Measurements from ENCODE around the gene LGALS3. TPM values are rescaled to one million over a fixed set of nuclear protein-coding genes. Genes with fewer than 3 reads are reported as not detected.

The LGALS3 gene
- total RNA-seq, 1 donor from 2014 or later, result 12.2 TPM

DNA sequence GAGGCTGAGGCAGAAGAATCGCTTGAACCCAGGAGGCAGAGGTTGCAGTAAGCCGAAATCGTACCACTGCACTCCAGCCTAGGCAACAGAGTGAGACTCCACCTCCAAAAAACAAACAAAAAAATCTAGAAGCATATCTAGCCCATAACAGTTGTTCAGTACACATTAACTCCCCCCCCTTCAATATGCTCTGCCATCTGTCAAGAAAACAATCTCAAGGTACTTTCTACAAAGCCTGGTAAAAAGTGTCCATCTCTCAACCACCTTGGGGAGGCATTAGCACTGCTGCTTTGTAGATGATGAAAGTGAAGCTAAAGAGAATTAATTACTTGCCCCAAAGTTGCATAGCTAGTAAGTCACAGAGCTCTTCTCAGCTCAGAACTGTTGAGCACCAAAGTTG lies 24.9 kb downstream of the LGALS3 start:
- no peak overlapping the region for H3K4me3 Mint-ChIP-seq
- no peak overlapping the region for H3K27ac Mint-ChIP-seq
- H3K9me3 Mint-ChIP-seq, result no peaks in the 10 kb centered on the region
- peaks cover 7% of the 10 kb centered on the region for H3K4me1 Mint-ChIP-seq
- H3K36me3 Mint-ChIP-seq (ENCODE audit: low read depth), result peaks cover 44% of the 10 kb centered on the region
- no peak for DNase-seq
- intact Hi-C loops (cut with micrococcal nuclease), result no loop called here
- H3K27me3 Mint-ChIP-seq, result no peaks in the 10 kb centered on the region

DNA sequence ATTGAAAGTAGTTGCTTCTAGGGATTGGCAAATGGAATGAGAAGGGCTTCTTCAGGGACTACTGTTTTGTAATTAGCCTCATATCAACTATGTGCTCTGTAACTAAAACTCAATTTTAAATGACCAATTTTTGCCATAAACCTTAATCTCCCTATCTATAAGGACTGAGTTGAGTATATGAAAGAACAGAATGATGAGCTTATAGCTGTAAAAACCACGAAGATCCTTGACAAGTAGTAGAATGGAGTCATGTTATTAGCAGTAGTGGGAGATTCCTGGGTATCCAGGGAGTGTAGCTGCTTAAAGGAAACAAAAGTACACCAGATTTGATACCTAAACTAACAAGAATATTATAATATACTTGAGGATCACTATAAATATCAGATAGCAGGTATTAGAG lies 28.0 kb downstream of the LGALS3 start:
- no peak for DNase-seq
- H3K36me3 Mint-ChIP-seq (ENCODE audit: low read depth), result peaks cover 46% of the 10 kb centered on the region
- H3K4me3 Mint-ChIP-seq, result no peak overlapping the region
- peak overlapping the region; percentile 10 for H3K27ac Mint-ChIP-seq
- H3K27me3 Mint-ChIP-seq, result no peaks in the 10 kb centered on the region
- peaks cover 16% of the 10 kb centered on the region for H3K4me1 Mint-ChIP-seq
- H3K9me3 Mint-ChIP-seq, result no peaks in the 10 kb centered on the region
- intact Hi-C loops (cut with micrococcal nuclease), result no loop called here

DNA sequence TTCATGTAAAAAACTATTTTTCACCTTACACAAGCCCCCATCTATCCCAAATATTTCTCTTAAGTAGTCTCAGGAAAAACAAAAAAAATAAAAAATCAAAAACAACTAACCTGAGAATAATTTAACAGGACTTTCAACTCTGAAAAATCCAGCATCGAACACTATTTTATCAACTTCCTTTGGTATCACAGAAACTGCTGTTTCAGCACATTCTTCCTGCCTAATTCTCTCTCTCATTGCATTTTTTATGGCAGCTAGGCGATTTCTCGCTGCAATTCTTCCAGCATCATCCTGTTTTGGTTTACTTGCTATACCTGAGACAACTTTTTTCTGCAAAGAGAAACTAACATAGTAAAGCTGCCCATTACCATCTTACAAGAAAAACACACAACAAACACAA lies 29.4 kb downstream of the LGALS3 start:
- peak; percentile 19 for DNase-seq
- H3K36me3 Mint-ChIP-seq (ENCODE audit: low read depth), result peaks cover 41% of the 10 kb centered on the region
- H3K27ac Mint-ChIP-seq, result no peak overlapping the region
- intact Hi-C loops (cut with micrococcal nuclease), result no loop called here
- no peaks in the 10 kb centered on the region for H3K9me3 Mint-ChIP-seq
- no peak overlapping the region for H3K4me3 Mint-ChIP-seq
- no peaks in the 10 kb centered on the region for H3K27me3 Mint-ChIP-seq
- H3K4me1 Mint-ChIP-seq, result peaks cover 16% of the 10 kb centered on the region

DNA sequence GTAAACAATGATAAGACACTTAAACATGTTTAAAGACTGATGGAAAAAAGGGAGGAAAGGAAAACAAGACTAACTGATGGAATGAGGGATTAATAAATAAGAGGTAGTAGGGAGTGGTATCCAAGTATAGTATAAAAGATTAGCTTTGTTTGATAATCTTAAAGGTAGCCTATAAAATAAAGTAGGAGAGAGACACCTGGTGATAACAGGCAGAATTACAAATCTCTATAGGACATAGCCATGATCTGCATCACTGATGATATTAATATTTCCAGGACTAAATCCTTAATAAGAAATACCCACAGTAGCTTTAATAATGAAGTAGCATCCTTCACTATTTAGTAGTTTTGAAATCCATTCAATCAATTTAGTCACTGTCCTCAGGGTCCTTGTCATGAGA lies 31.9 kb downstream of the LGALS3 start:
- Mint-ChIP-seq H3K4me3 (no peak overlapping the region), H3K9me3 (no peaks in the 10 kb centered on the region), H3K27me3 (no peaks in the 10 kb centered on the region), H3K36me3 (ENCODE audit: low read depth) (peaks cover 40% of the 10 kb centered on the region), H3K27ac (no peak overlapping the region), H3K4me1 (peaks cover 19% of the 10 kb centered on the region)
- intact Hi-C loops (cut with micrococcal nuclease), result loop anchor here (1.0 kb wide), 1 partner anchor 72 kb away; no protein-coding TSS in a partner anchor
- no peak for DNase-seq

DNA sequence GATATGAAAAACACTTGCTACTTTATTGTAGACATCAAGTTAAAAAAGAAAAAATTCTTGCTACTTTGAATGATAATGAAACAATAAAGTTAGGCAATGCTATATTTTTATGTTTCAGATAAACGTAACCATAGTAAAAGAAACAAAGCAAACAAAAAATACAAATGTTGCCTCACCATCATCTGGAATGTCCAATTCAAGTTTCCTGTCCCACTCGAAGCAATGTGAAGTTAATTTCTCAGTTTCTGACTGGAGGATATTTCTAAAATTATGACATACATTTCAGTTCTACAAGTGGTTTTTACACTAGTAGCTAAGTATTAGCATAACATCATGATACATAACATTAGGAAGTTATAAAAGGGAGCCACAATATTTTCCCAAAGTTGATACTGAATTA lies 41.5 kb downstream of the LGALS3 start:
- Mint-ChIP-seq H3K9me3 (no peaks in the 10 kb centered on the region), H3K4me3 (no peak overlapping the region), H3K4me1 (no peaks in the 10 kb centered on the region), H3K27ac (no peak overlapping the region), H3K27me3 (no peaks in the 10 kb centered on the region), H3K36me3 (ENCODE audit: low read depth) (peaks cover 39% of the 10 kb centered on the region)
- no peak for DNase-seq
- intact Hi-C loops (cut with micrococcal nuclease), result no loop called here

DNA sequence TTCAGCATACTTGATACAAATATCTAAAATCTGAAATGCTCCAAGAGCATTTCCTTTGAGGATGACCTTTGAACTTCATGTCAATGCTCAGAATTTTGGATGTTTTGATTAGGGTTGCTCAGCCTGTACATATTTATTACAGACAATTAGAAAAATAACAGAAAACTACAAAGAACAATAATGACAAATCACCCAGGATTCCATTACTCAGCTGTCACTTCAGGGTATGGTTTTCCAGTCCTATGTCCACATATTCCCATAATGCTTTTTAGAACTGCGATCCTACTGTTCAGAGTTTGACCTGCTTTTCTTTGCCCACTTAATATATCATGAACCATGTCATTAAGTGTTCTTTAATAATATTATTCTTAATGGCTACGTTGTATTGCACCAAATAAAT lies 51.0 kb downstream of the LGALS3 start:
- Mint-ChIP-seq H3K9me3 (no peaks in the 10 kb centered on the region), H3K4me3 (no peak overlapping the region), H3K4me1 (peaks cover 13% of the 10 kb centered on the region), H3K36me3 (ENCODE audit: low read depth) (peaks cover 49% of the 10 kb centered on the region), H3K27ac (no peak overlapping the region), H3K27me3 (no peaks in the 10 kb centered on the region)
- intact Hi-C loops (cut with micrococcal nuclease), result no loop called here
- DNase-seq, result no peak

DNA sequence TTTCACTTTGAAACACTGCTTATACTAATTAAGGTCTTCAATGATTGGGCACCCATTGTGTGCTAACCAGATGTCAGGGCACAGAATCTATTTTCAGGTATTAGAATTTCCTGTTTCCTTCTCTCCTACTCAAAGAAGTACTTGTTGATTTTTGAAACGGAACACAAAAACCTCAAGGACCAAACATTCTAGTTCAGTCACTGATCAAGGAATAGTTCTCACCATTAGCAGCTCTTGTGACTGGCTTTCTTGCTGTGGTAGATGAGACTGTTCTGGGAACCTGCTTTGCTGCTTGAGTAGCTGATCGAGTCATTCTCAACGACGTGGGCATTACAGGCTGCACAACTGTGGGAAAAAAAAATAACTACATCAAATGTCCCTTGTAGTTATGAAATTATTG lies 51.4 kb downstream of the LGALS3 start:
- peaks cover 13% of the 10 kb centered on the region for H3K4me1 Mint-ChIP-seq
- H3K36me3 Mint-ChIP-seq (ENCODE audit: low read depth), result peaks cover 49% of the 10 kb centered on the region
- no peaks in the 10 kb centered on the region for H3K9me3 Mint-ChIP-seq
- H3K4me3 Mint-ChIP-seq, result no peak overlapping the region
- no peak overlapping the region for H3K27ac Mint-ChIP-seq
- no peaks in the 10 kb centered on the region for H3K27me3 Mint-ChIP-seq
- intact Hi-C loops (cut with micrococcal nuclease), result no loop called here
- DNase-seq, result no peak

DNA sequence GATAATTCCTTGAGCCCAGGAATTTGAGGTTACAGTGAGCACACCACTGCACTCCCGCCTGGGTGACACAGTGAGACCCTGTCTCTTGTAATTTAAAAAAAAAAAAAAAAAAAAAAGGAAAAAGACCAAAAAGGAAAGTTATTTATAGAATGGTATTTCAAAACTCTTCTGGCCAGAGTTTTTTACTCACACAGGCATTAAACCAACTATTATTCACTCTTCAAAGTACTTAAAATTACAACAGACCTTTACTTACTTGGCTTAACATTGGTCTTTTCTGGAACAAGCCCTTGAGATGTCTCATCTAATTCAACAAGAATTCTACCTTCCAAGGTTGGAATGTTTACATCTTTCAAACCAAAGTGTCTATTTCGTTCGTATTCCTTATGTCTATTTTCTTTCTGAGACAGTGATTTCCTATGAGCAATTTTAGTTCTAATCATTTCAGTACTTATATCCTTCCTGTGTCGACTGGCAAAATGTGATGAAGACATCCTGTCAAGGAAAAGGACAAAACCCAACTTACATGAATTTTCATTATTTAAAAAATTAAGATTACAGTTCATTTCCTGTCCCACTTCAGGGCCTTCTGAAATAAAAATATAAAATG lies 59.7 kb downstream of the LGALS3 start:
- DNase-seq, result no peak
- H3K4me3 Mint-ChIP-seq, result peak overlapping the region; percentile 94

DNA sequence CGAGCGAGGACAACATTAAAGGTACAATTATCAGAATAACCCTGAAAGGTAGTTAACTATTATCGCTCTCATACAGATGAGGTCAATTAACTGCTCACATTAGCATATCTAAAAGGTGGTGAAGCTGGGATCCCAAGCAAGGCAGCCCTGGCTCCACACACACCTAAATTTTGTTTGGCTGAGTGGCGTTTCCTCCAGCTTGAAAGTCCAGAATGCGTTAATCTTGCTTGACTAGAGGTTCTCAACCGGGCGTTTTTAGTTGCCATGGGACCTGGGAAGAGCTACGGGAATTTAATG lies 61.8 kb downstream of the LGALS3 start:
- intact Hi-C loops (cut with micrococcal nuclease), result loop anchor here (1.0 to 2.0 kb wide), 2 partner anchors 80 to 164 kb away; partner anchors contain the start of genes FBXO34, SOCS4 and WDHD1
- Mint-ChIP-seq H3K9me3 (no peaks in the 10 kb centered on the region), H3K27ac (peak overlapping the region; percentile 87), H3K36me3 (ENCODE audit: low read depth) (peaks cover 12% of the 10 kb centered on the region), H3K4me1 (peaks cover 39% of the 10 kb centered on the region), H3K4me3 (peak overlapping the region; percentile 94), H3K27me3 (no peaks in the 10 kb centered on the region)
- DNase-seq, result peak; percentile 70

More for the DNA sequence above, 59.7 kb downstream of the LGALS3 start:
- H3K9me3 Mint-ChIP-seq, result no peaks in the 10 kb centered on the region
- no peaks in the 10 kb centered on the region for H3K27me3 Mint-ChIP-seq
- H3K4me1 Mint-ChIP-seq, result peaks cover 39% of the 10 kb centered on the region
- peaks cover 14% of the 10 kb centered on the region for H3K36me3 Mint-ChIP-seq (ENCODE audit: low read depth)
- intact Hi-C loops (cut with micrococcal nuclease), result no loop called here
- H3K27ac Mint-ChIP-seq, result no peak overlapping the region

DNA sequence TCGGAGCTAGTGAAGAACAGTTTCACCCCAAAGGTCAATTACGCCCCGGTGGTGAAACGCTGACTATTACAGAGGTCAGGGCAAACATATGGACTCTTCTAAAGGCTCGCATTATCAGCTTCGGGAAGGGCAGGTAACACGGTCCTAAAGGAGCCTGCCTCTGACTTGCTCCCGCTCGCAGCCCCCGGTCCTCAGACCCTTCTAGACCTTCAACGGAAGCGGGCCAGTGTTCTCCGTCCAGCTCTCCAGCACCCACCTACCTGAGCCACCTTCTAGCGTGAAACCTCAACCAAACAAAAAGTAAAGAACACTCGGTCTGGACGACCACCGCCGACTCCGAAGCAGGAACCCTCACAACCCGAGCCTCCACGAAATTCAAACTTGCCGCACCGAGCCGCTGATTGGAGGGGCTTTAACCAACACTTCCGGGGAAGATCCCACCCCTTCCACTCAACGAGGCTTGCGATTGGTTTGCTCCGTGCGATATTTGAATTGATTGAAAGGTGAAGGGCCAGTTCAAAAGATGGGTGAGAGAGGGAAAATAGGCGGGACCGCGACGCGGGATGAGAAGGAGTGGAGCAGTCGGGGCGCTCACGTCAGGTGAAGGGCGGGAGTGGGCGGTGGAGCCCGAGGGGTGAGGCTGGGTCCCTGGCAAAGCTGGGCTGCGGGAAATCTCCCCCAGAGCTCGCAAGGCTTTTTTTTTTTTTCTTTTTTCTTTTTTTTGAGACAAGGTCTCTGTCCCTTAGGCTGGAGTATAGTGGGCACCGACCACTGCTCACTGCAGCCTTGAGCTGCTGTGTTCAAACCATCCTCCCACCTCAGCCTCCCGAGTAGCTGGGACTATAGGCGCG lies 62.4 kb downstream of the LGALS3 start, which contains the start of gene DLGAP5:
Gene DLGAP5 (minus strand): TSS at position 383 of the 851 bp plus-strand sequence. CDS start 2,406 bp downstream, outside the sequence.
- peak; percentile 97 for DNase-seq
- intact Hi-C loops (cut with micrococcal nuclease), result loop anchor here (1.0 to 2.0 kb wide), 2 partner anchors 79 to 164 kb away; partner anchors contain the start of genes FBXO34, SOCS4 and WDHD1
- peaks cover 38% of the 10 kb centered on the region for H3K4me1 Mint-ChIP-seq
- H3K27me3 Mint-ChIP-seq, result no peaks in the 10 kb centered on the region
- peak within 1 kb of the TSS; percentile 87 for H3K27ac Mint-ChIP-seq
- H3K4me3 Mint-ChIP-seq, result peak within 1 kb of the TSS; percentile 94
- H3K36me3 Mint-ChIP-seq (ENCODE audit: low read depth), result peaks cover 8% of the 10 kb centered on the region
- no peaks in the 10 kb centered on the region for H3K9me3 Mint-ChIP-seq

DNA sequence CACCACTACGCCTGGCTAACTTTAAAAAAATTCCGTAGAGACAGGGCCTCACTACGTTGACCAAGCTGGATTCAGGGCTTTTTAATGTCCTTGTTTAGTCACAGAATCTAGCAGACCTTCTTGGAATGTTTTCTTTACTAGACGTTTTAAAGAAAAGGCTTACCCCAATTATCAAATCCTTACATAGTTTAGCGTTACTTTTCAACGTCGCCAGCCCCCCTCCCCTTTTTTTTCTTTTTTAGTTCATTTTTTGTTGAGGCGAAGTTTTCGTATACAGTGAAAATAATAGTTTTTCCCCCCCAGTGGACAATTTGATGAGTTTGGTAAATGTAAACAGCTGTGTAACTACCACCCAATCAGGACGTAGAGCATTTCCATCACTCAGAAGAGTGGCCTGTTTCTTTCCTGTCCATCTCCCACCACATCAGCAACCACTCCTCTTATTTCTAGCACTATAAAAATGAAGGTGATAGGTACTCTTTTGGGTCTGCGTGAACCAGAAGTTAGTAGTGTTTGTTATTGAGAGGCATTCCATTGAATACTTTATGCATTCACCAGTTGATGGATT lies 63.1 kb downstream of the LGALS3 start:
- no peak for DNase-seq
- no peaks in the 10 kb centered on the region for H3K9me3 Mint-ChIP-seq
- peak overlapping the region; percentile 2 for H3K27ac Mint-ChIP-seq
- peaks cover 2% of the 10 kb centered on the region for H3K36me3 Mint-ChIP-seq (ENCODE audit: low read depth)
- no peaks in the 10 kb centered on the region for H3K27me3 Mint-ChIP-seq
- intact Hi-C loops (cut with micrococcal nuclease), result no loop called here
- peaks cover 33% of the 10 kb centered on the region for H3K4me1 Mint-ChIP-seq
- H3K4me3 Mint-ChIP-seq, result peak overlapping the region; percentile 94

DNA sequence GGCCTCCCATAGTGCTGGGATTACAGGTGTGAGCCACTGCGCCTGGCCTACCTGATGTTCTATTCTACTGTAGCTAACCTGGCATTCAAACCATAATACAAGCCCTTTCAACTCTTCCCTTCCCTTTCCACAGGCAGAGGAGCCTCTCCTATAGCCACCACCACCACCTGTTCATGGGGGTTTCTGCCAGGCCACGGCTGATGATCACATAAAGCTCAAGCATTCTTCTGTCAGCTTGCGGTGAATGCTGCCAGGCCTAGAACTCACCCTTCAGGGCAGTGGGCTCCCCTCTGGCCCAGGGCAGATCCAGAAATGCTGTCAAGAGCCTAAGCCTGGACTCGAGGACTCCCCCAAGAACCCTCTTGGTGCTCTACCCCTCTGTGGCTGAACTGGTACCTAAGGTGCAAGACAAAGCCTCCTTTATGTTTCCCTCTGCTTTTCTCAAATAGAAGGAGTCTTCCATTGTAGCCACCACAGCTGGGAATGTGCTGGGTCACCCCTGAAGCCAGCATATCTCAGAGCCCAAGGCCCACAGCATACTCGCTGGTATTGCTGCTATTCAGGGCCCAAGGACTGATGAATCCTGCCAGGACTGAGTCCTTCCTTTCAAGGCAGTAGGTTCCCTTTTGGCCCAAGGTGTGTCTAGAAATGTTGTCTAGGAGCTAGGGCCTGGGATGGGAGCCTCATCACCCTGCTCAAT lies 65.8 kb downstream of the LGALS3 start:
- DNase-seq, result no peak
- H3K27ac Mint-ChIP-seq, result no peak overlapping the region
- H3K4me1 Mint-ChIP-seq, result peaks cover 19% of the 10 kb centered on the region
- H3K27me3 Mint-ChIP-seq, result peaks cover 10% of the 10 kb centered on the region
- intact Hi-C loops (cut with micrococcal nuclease), result no loop called here
- H3K4me3 Mint-ChIP-seq, result no peak overlapping the region
- no peaks in the 10 kb centered on the region for H3K36me3 Mint-ChIP-seq (ENCODE audit: low read depth)
- H3K9me3 Mint-ChIP-seq, result no peaks in the 10 kb centered on the region

Data from activated CD4-positive, alpha-beta T cell treated with anti-CD3 and anti-CD28 coated beads, Interleukin-2, amount 10 ng/mL, durations not matched to agents 24 days and 14 days (primary cell).